Retinal pigment epithelial cell (primary cell): ENCODE measurements around the gene PTAFR.

Experiments
- DNase-seq: peaks from one replicate; pipeline ENCODE4 v3.0.0-alpha.2; 2010; ENCODE audit warnings: low read depth
- H3K4me3 ChIP-seq: 2 replicates; pipeline ENCODE4 v1.5.1; 2011; ENCODE audit warnings: mild to moderate bottlenecking, low read length, control low read depth, moderate library complexity
- TF ChIP-seq, protein P1 (sequence below): conservative IDR thresholded peaks from 2 replicates; pipeline ENCODE4 v1.5.1; 2011; ENCODE audit warnings: low read depth, low read length, control low read depth, inconsistent platforms

PTAFR gene

GRCh38 chr1:28126783-28127490 lies 49.6 kb downstream of the PTAFR start:
- no peak overlapping the region for H3K4me3 ChIP-seq
- no peak for DNase-seq
- TF ChIP-seq, protein P1, sequence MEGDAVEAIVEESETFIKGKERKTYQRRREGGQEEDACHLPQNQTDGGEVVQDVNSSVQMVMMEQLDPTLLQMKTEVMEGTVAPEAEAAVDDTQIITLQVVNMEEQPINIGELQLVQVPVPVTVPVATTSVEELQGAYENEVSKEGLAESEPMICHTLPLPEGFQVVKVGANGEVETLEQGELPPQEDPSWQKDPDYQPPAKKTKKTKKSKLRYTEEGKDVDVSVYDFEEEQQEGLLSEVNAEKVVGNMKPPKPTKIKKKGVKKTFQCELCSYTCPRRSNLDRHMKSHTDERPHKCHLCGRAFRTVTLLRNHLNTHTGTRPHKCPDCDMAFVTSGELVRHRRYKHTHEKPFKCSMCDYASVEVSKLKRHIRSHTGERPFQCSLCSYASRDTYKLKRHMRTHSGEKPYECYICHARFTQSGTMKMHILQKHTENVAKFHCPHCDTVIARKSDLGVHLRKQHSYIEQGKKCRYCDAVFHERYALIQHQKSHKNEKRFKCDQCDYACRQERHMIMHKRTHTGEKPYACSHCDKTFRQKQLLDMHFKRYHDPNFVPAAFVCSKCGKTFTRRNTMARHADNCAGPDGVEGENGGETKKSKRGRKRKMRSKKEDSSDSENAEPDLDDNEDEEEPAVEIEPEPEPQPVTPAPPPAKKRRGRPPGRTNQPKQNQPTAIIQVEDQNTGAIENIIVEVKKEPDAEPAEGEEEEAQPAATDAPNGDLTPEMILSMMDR = no peak

DNA sequence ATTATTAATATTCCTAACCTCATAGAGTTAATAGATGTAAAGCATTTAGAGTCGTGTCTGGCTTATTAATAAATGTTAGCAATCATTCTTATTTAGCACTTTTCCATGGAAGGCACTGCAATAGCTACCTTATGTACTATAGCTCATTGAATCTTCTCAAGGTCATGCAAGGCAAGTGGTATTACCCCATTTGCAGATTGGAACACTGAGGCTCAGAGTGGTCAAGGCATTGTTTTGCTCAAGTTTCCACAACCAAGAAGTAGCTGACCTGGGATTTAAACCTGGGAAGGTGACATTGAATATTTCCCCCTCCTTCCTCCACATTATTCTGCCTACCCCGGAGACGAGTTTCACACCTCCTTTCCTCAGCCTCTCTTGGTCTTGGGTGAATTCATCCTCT lies 50.3 kb downstream of the PTAFR start:
- H3K4me3 ChIP-seq = no peak overlapping the region
- TF ChIP-seq, protein P1 = no peak
- DNase-seq = no peak

- TF ChIP-seq, protein P1 = no peak
- no peak for DNase-seq
- H3K4me3 ChIP-seq = no peak overlapping the region
Observed at GRCh38 chr1:28123461-28123961, 53.0 kb downstream of the PTAFR start.

- TF ChIP-seq, protein P1 = no peak
- DNase-seq = no peak
Observed at GRCh38 chr1:28122183-28122582, 54.3 kb downstream of the PTAFR start.

GRCh38 chr1:28119556-28119955 lies 56.9 kb downstream of the PTAFR start:
- H3K4me3 ChIP-seq = no peak overlapping the region
- TF ChIP-seq, protein P1 = no peak
- DNase-seq = no peak

More at GRCh38 chr1:28122183-28122582, 54.3 kb downstream of the PTAFR start:
- no peak overlapping the region for H3K4me3 ChIP-seq

DNA sequence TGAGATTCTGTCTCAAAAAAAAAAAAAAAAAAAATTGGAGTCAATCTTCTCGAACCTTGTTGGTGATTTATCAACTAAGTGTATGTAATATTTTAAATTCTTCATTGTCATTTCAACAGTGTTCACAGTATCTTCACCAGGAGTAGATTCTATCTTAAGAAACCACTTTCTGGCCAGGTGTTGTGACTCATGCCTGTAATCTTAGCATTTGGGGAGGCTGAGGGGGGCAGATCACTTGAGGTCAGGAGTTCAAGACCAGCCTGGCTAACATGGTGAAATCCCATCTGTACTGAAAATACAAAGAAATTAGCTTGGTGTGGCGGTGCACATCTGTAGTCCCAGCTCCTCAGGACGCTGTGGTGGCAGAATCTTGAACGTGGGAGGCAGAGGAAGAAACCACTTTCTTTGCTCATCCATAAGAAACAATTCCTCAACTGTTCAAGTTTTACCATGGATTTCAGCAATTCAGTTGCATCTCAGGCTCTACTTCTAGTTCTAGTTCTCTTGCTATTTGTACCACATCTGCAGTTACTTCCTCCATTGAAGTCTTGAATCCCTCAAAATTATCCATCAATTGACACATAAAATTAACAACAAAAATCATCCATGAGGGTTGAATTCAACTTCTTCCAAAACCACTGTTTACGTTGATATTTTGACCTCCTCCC lies 57.7 kb downstream of the PTAFR start:
- TF ChIP-seq, protein P1 = no peak
- DNase-seq = no peak
- no peak overlapping the region for H3K4me3 ChIP-seq

DNA sequence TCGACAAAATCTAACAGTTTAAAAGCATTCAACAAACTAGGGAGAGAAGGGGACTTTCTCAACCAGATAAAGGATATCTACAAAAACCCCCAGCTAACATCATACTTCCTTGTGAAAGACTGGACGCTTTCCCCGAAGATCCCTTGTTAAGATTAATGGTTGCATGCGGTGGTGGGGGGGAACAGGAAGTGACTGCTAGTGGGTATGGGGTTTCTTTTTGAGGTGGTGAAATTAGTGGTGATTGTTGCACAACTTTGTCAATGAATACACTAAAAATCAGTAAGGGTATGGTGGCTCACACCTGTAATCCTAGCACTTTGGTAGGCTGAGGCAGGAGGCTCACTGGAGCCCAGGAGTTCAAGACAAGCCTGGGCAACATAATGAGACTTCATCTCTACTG lies 61.2 kb downstream of the PTAFR start:
- DNase-seq = no peak
- TF ChIP-seq, protein P1 = no peak
- no peak overlapping the region for H3K4me3 ChIP-seq
